IMR-90 (cell line): ENCODE data around the gene SVIL. TPM values are rescaled to one million over a fixed set of nuclear protein-coding genes. Genes with fewer than 3 reads are reported as not detected.
"Not testable (repeated sequence)": the region's sequence is repeated elsewhere in the genome, so short reads cannot be mapped to it uniquely, and the experiment has no call there.

Experiments used
- ATAC-seq: fragments of 200-7000 bp; cut with Tn5 transposase; 2 replicates; pipeline ENCODE4 v1.9.1; 2020; ENCODE audit warnings: low read depth, mild to moderate bottlenecking, moderate library complexity
- BruUV-seq: library from RNA; stranded (reverse); fragments of 400-500 nt; replicated peaks from 2 replicates; lab custom pipeline; 2021; lab: Mats Ljungman, UMichigan
- CTCF ChIA-PET: fragments of 300-600 bp; formaldehyde crosslinking; extraction: SDS; loops from one replicate; lab custom pipeline; 2021; ENCODE audit warnings: antibody characterized with exemption; lab: Yijun Ruan, JAX
- POLR2A ChIA-PET: fragments of 300-600 bp; sonication (Branson Sonifier 250); formaldehyde crosslinking; loops from one replicate; lab custom pipeline; 2022; ENCODE audit warnings: antibody characterized with exemption; ENCODE audit not compliant: unreplicated experiment; lab: Charles Lee
- DNase-seq: peaks from one replicate; pipeline ENCODE4 v3.0.0; 2013
- H2AFZ ChIP-seq: replicated peaks from 2 replicates; pipeline ENCODE3; 2013; ENCODE audit warnings: low read length, mild to moderate bottlenecking; ENCODE audit not compliant: poor library complexity
- H2AK5ac ChIP-seq: 2 replicates; pipeline ENCODE4 v1.6.1; 2013; ENCODE audit warnings: low read depth, low read length, inconsistent platforms
- H2AK9ac ChIP-seq: replicated peaks from 2 replicates; pipeline ENCODE3; 2013; ENCODE audit warnings: mild to moderate bottlenecking, low read depth, low read length, moderate library complexity; ENCODE audit not compliant: poor library complexity
- H2BK120ac ChIP-seq: 2 replicates; pipeline ENCODE4 v1.6.1; 2013; ENCODE audit warnings: low read depth, low read length, inconsistent platforms
- H2BK15ac ChIP-seq: 3 replicates; pipeline ENCODE4 v1.6.1; 2013; ENCODE audit warnings: low read depth, low read length, inconsistent platforms
- H2BK20ac ChIP-seq: 2 replicates; pipeline ENCODE4 v1.6.1; 2013; ENCODE audit warnings: low read depth, mild to moderate bottlenecking, inconsistent platforms, low read length, moderate library complexity
- H2BK5ac ChIP-seq: 2 replicates; pipeline ENCODE4 v1.6.1; 2013; ENCODE audit warnings: mild to moderate bottlenecking, low read depth, low read length, inconsistent platforms; ENCODE audit not compliant: poor library complexity, severe bottlenecking
- H3K14ac ChIP-seq: replicated peaks from 2 replicates; pipeline ENCODE4 v1.6.1; 2013; ENCODE audit warnings: low read depth, low read length, inconsistent platforms
- H3K18ac ChIP-seq: 2 replicates; pipeline ENCODE4 v1.6.1; 2013; ENCODE audit warnings: low read depth, low read length, control low read depth
- H3K23ac ChIP-seq: 2 replicates; pipeline ENCODE4 v1.6.1; 2013; ENCODE audit warnings: low read depth, low read length, inconsistent platforms
- H3K27ac ChIP-seq: 2 replicates; pipeline ENCODE4 v1.5.1; 2013; ENCODE audit warnings: mild to moderate bottlenecking, control low read depth, low read length; ENCODE audit not compliant: insufficient read depth
- H3K27me3 ChIP-seq: 2 replicates; pipeline ENCODE4 v1.6.1; 2013; ENCODE audit warnings: low read length; ENCODE audit not compliant: control insufficient read depth, insufficient read depth
- H3K36me3 ChIP-seq: 2 replicates; pipeline ENCODE4 v1.6.1; 2013; ENCODE audit warnings: low read length, mixed read lengths; ENCODE audit not compliant: control insufficient read depth, insufficient read depth
- H3K4ac ChIP-seq: 2 replicates; pipeline ENCODE4 v1.6.1; 2013; ENCODE audit warnings: low read depth, low read length, inconsistent platforms
- H3K4me1 ChIP-seq: 2 replicates; pipeline ENCODE4 v1.6.1; 2013; ENCODE audit warnings: low read length, mixed read lengths; ENCODE audit not compliant: control insufficient read depth, insufficient read depth
- H3K4me2 ChIP-seq: 2 replicates; pipeline ENCODE4 v1.6.1; 2013; ENCODE audit warnings: low read depth, mild to moderate bottlenecking, control low read depth, low read length, moderate library complexity
- H3K4me3 ChIP-seq: 2 replicates; pipeline ENCODE4 v1.5.1; 2013; ENCODE audit warnings: low read depth, mild to moderate bottlenecking, control low read depth, low read length, moderate library complexity; ENCODE audit not compliant: insufficient read depth
- H3K56ac ChIP-seq: 2 replicates; pipeline ENCODE4 v1.6.1; 2013; ENCODE audit warnings: low read length, inconsistent platforms; ENCODE audit not compliant: insufficient read depth; ENCODE audit errors: extremely low read depth
- H3K79me1 ChIP-seq, 2 experiments: 2 replicates each; pipeline ENCODE4 v1.6.1; 2013; ENCODE audit warnings: low read length in 2 of 2, inconsistent platforms in 1 of 2, low read depth in 1 of 2
- H3K9ac ChIP-seq: 2 replicates; pipeline ENCODE4 v1.6.1; 2013; ENCODE audit warnings: low read depth, low read length, control low read depth
- H3K9me1 ChIP-seq: 2 replicates; pipeline ENCODE4 v1.6.1; 2013; ENCODE audit warnings: low read length, inconsistent platforms; ENCODE audit not compliant: insufficient read depth
- H3K9me3 ChIP-seq: 2 replicates; pipeline ENCODE4 v1.6.1; 2013; ENCODE audit warnings: low read length; ENCODE audit not compliant: control insufficient read depth, insufficient read depth
- H4K20me1 ChIP-seq: 2 replicates; pipeline ENCODE4 v1.6.1; 2013; ENCODE audit warnings: low read length, inconsistent platforms; ENCODE audit not compliant: insufficient read depth
- H4K5ac ChIP-seq: 2 replicates; pipeline ENCODE4 v1.6.1; 2013; ENCODE audit warnings: mild to moderate bottlenecking, low read depth, low read length, control low read depth
- H4K8ac ChIP-seq, 2 experiments: 2 replicates each; pipeline ENCODE4 v1.6.1; 2013; ENCODE audit warnings: low read depth in 2 of 2, low read length in 2 of 2, control low read depth in 1 of 2, inconsistent platforms in 1 of 2
- H4K91ac ChIP-seq: 2 replicates; pipeline ENCODE4 v1.6.1; 2013; ENCODE audit warnings: low read depth, low read length, inconsistent platforms; ENCODE audit not compliant: insufficient read depth
- WGBS, 2 experiments: methylation state at CpG; one replicate each; pipeline versions ENCODE4 v1.1.5 to v1.1.7; 2013; ENCODE audit warnings: missing lambda C conversion rate in 2 of 2; ENCODE audit not compliant: insufficient read length in 1 of 2; ENCODE audit errors: extremely low coverage in 2 of 2; 5-methylcytosine and 5-hydroxymethylcytosine counted together
- dilution Hi-C: fragments of 300-500 bp; cut with HindIII; formaldehyde crosslinking; loops from one replicate; pipeline ENCODE4 v1.14.3; 2018; ENCODE audit warnings: low sequenced_read_pairs; ENCODE audit not compliant: unreplicated experiment
- in situ Hi-C: fragments of 300-500 bp; cut with MboI; formaldehyde crosslinking; loops from 3 replicates; pipeline ENCODE4 v1.14.3; 2019; ENCODE audit warnings: low sequenced_read_pairs, inconsistent platforms, mixed read lengths
- intact Hi-C: fragments of 100-400 bp; cut with micrococcal nuclease; formaldehyde crosslinking; loops from 2 replicates; pipeline ENCODE4 v1.10.0; 2022
- polyA plus RNA-seq, 3 experiments: library from polyadenylated mRNA; depleted of rRNA; stranded (reverse); fragments of >200 nt; gene quantifications; 2 replicates each; pipeline ENCODE4 v1.2.3, GENCODE V29; 2012; ENCODE audit warnings: low replicate concordance in 1 of 3
- total RNA-seq: library from RNA; depleted of rRNA; stranded (reverse); fragments of >200 nt; gene quantifications from 2 replicates; pipeline ENCODE4 v1.2.3, GENCODE V29; 2012

The SVIL gene
- total and polyA plus RNA-seq, 2 of the 4 experiments (the other 2 are of a cell fraction), result 11.5 to 11.6 TPM

GRCh38 chr10:29574212-29575097 lies 60.3 kb downstream of the SVIL start:
- peak; percentile 35; the same call in 1 of the 2 replicates for ATAC-seq
- H3K23ac ChIP-seq, intact Hi-C loops, H3K4me1 ChIP-seq, in situ Hi-C loops, H3K27ac ChIP-seq, H3K56ac ChIP-seq, CTCF ChIA-PET, BruUV-seq, H4K5ac ChIP-seq, H4K20me1 ChIP-seq, DNase-seq, H2BK120ac ChIP-seq, H3K4me2 ChIP-seq, H3K36me3 ChIP-seq, H3K27me3 ChIP-seq, H2BK20ac ChIP-seq, H3K9me1 ChIP-seq, H2AFZ ChIP-seq, POLR2A ChIA-PET, H3K9me3 ChIP-seq, H2BK15ac ChIP-seq, H3K4me3 ChIP-seq, dilution Hi-C loops, H2AK9ac ChIP-seq, H3K9ac ChIP-seq, H4K8ac ChIP-seq, H3K4ac ChIP-seq, H3K18ac ChIP-seq, H2BK5ac ChIP-seq, H4K91ac ChIP-seq: not testable (repeated sequence)
- Histone ChIP-seq H3K14ac (0 out of 2 replicates have a peak overlapping the region, but pooled peaks have one; percentile 41), H3K79me1 (peaks cover 11 to 43% of the 10 kb centered on the region in 2 experiments; a peak in 3 of 4 replicates), H2AK5ac (peak overlapping the region; percentile 33; the same call in 1 of the 2 replicates)
- WGBS, 2 experiments, result 100% methylated on average over 3 of the region's 10 CpGs; no CpG with 5 or more reads in 1 of the 2 experiments

DNA sequence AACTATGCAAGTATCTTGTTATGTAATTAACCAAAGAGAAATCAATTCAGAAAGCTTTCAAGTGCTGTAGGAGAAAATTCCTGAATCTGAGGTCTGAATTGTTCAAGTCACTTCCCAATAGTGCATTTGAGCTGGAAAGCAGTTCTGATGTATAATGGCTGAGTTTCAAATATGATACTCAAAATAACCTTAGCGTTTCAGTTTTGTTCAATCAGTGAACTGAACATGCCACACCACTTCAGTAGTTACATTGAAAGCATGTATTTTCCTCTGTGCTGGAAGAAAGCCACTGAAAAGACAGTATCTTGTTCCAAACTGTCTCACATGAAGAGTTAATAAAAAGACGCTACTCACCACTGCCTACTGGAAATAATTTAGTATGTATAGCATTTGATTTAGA lies 64.5 kb downstream of the SVIL start:
- H3K4me1 ChIP-seq, H3K14ac ChIP-seq, H2BK20ac ChIP-seq, H3K56ac ChIP-seq, H3K23ac ChIP-seq, H2BK15ac ChIP-seq, H3K36me3 ChIP-seq, H2BK5ac ChIP-seq, H3K4me3 ChIP-seq, POLR2A ChIA-PET, H3K9me1 ChIP-seq, H4K91ac ChIP-seq, H2AFZ ChIP-seq, H4K8ac ChIP-seq, BruUV-seq, H2BK120ac ChIP-seq, H2AK5ac ChIP-seq, H3K4me2 ChIP-seq, H3K9me3 ChIP-seq, DNase-seq, intact Hi-C loops, H3K27ac ChIP-seq, H3K4ac ChIP-seq, in situ Hi-C loops, H4K5ac ChIP-seq, H3K27me3 ChIP-seq, dilution Hi-C loops, H3K9ac ChIP-seq, H2AK9ac ChIP-seq, H3K18ac ChIP-seq, H4K20me1 ChIP-seq: not testable (repeated sequence)
- no CpG with 5 or more reads among the region's 2 CpGs for WGBS, 2 experiments
- peak; percentile 11; the same call in 1 of the 2 replicates for ATAC-seq
- peaks cover 5 to 22% of the 10 kb centered on the region in 2 experiments; a peak in 3 of 4 replicates for H3K79me1 ChIP-seq
- CTCF ChIA-PET, result interaction anchor here (0.5 kb wide), 1 partner anchor 369 kb away, joined by 4 read pairs; no protein-coding TSS in a partner anchor
